ENCODE measurements around the gene DXO. TPM values are rescaled to one million over a fixed set of nuclear protein-coding genes. Genes with fewer than 3 reads are reported as not detected.
"Not testable (repeated sequence)": the region's sequence is repeated elsewhere in the genome, so short reads cannot be mapped to it uniquely, and the experiment has no call there.

The DXO gene
- total RNA-seq, 1 donor from 2014 or later, result 4.7 TPM

- Histone ChIP-seq H3K9me3 (ENCODE audit: control insufficient read depth in 3 of 3, low read length in 3 of 3) (no peaks in the 10 kb centered on the region), H3K36me3 (ENCODE audit: control insufficient read depth in 3 of 3, insufficient read depth in 3 of 3, low read length in 3 of 3) (no peaks in the 10 kb centered on the region), H3K4me3 (ENCODE audit: low read length in 3 of 3) (no peak overlapping the region), H3K27ac (ENCODE audit: low read depth, low read length) (no peak overlapping the region), H3K4me1 (ENCODE audit: control insufficient read depth in 3 of 3, insufficient read depth in 3 of 3, low read length in 3 of 3) (no peaks in the 10 kb centered on the region), H3K9ac (ENCODE audit: low read depth in 1 of 3, low read length in 3 of 3) (no peak overlapping the region), H3K27me3 (ENCODE audit: control insufficient read depth in 3 of 3, insufficient read depth in 3 of 3, low read length in 3 of 3) (peaks cover 0 to 6% (median 0%) of the 10 kb centered on the region in 3 donors)
Measured at GRCh38 chr6:31933537-31933936, 38.4 kb downstream of the DXO start.

GRCh38 chr6:31932137-31932536 is 39.8 kb downstream of the DXO start:
- not testable (repeated sequence) for H3K4me1 ChIP-seq (ENCODE audit: control insufficient read depth in 3 of 3, insufficient read depth in 3 of 3, low read length in 3 of 3); H3K27me3 ChIP-seq (ENCODE audit: control insufficient read depth in 3 of 3, insufficient read depth in 3 of 3, low read length in 3 of 3); H3K4me3 ChIP-seq (ENCODE audit: low read length in 3 of 3); H3K9me3 ChIP-seq (ENCODE audit: control insufficient read depth in 3 of 3, low read length in 3 of 3); H3K9ac ChIP-seq (ENCODE audit: low read depth in 1 of 3, low read length in 3 of 3); H3K27ac ChIP-seq (ENCODE audit: low read depth, low read length); H3K36me3 ChIP-seq (ENCODE audit: control insufficient read depth in 3 of 3, insufficient read depth in 3 of 3, low read length in 3 of 3)

GRCh38 chr6:31930962-31931361 is 41.0 kb downstream of the DXO start:
- H3K4me3 ChIP-seq (ENCODE audit: low read length in 3 of 3), result no peak overlapping the region
- H3K27ac ChIP-seq (ENCODE audit: low read depth, low read length), result no peak overlapping the region
- H3K27me3 ChIP-seq (ENCODE audit: control insufficient read depth in 3 of 3, insufficient read depth in 3 of 3, low read length in 3 of 3), result peaks cover 0 to 10% (median 3%) of the 10 kb centered on the region in 3 donors
- H3K9ac ChIP-seq (ENCODE audit: low read depth in 1 of 3, low read length in 3 of 3), result no peak overlapping the region
- H3K4me1 ChIP-seq (ENCODE audit: control insufficient read depth in 3 of 3, insufficient read depth in 3 of 3, low read length in 3 of 3), result no peaks in the 10 kb centered on the region
- H3K36me3 ChIP-seq (ENCODE audit: control insufficient read depth in 3 of 3, insufficient read depth in 3 of 3, low read length in 3 of 3), result no peaks in the 10 kb centered on the region
- no peaks in the 10 kb centered on the region for H3K9me3 ChIP-seq (ENCODE audit: control insufficient read depth in 3 of 3, low read length in 3 of 3)

GRCh38 chr6:31928672-31928939 is 43.3 kb downstream of the DXO start:
- no peaks in the 10 kb centered on the region for H3K36me3 ChIP-seq (ENCODE audit: control insufficient read depth in 3 of 3, insufficient read depth in 3 of 3, low read length in 3 of 3)
- H3K4me3 ChIP-seq (ENCODE audit: low read length in 3 of 3), result peak overlapping the region in 1 of 3 donors; percentile 14

GRCh38 chr6:31927863-31928671 is 43.9 kb downstream of the DXO start:
- no peaks in the 10 kb centered on the region for H3K4me1 ChIP-seq (ENCODE audit: control insufficient read depth in 3 of 3, insufficient read depth in 3 of 3, low read length in 3 of 3)
- H3K27me3 ChIP-seq (ENCODE audit: control insufficient read depth in 3 of 3, insufficient read depth in 3 of 3, low read length in 3 of 3), result peaks cover 0 to 10% (median 3%) of the 10 kb centered on the region in 3 donors
- H3K9me3 ChIP-seq (ENCODE audit: control insufficient read depth in 3 of 3, low read length in 3 of 3), result no peaks in the 10 kb centered on the region
- H3K36me3 ChIP-seq (ENCODE audit: control insufficient read depth in 3 of 3, insufficient read depth in 3 of 3, low read length in 3 of 3), result no peaks in the 10 kb centered on the region
- H3K27ac ChIP-seq (ENCODE audit: low read depth, low read length), result no peak overlapping the region
- peak overlapping the region in 2 of 3 donors; percentile 43 to 52 for H3K4me3 ChIP-seq (ENCODE audit: low read length in 3 of 3)
- peak overlapping the region in 2 of 3 donors; percentile 32 to 45 for H3K9ac ChIP-seq (ENCODE audit: low read depth in 1 of 3, low read length in 3 of 3)

More at GRCh38 chr6:31928672-31928939, 43.3 kb downstream of the DXO start:
- H3K4me1 ChIP-seq (ENCODE audit: control insufficient read depth in 3 of 3, insufficient read depth in 3 of 3, low read length in 3 of 3), result no peaks in the 10 kb centered on the region
- no peak overlapping the region for H3K9ac ChIP-seq (ENCODE audit: low read depth in 1 of 3, low read length in 3 of 3)
- peaks cover 0 to 10% (median 3%) of the 10 kb centered on the region in 3 donors for H3K27me3 ChIP-seq (ENCODE audit: control insufficient read depth in 3 of 3, insufficient read depth in 3 of 3, low read length in 3 of 3)
- no peak overlapping the region for H3K27ac ChIP-seq (ENCODE audit: low read depth, low read length)
- no peaks in the 10 kb centered on the region for H3K9me3 ChIP-seq (ENCODE audit: control insufficient read depth in 3 of 3, low read length in 3 of 3)

- H3K36me3 ChIP-seq (ENCODE audit: control insufficient read depth in 3 of 3, insufficient read depth in 3 of 3, low read length in 3 of 3), result no peaks in the 10 kb centered on the region
- H3K27me3 ChIP-seq (ENCODE audit: control insufficient read depth in 3 of 3, insufficient read depth in 3 of 3, low read length in 3 of 3), result peaks cover 0 to 10% (median 3%) of the 10 kb centered on the region in 3 donors
- H3K9ac ChIP-seq (ENCODE audit: low read depth in 1 of 3, low read length in 3 of 3), result peak within 1 kb of the TSS in 2 of 3 donors; percentile 32 to 45
- no peak within 1 kb of the TSS for H3K27ac ChIP-seq (ENCODE audit: low read depth, low read length)
- no peaks in the 10 kb centered on the region for H3K9me3 ChIP-seq (ENCODE audit: control insufficient read depth in 3 of 3, low read length in 3 of 3)
- H3K4me3 ChIP-seq (ENCODE audit: low read length in 3 of 3), result peak within 1 kb of the TSS in 2 of 3 donors; percentile 43 to 52
- no peaks in the 10 kb centered on the region for H3K4me1 ChIP-seq (ENCODE audit: control insufficient read depth in 3 of 3, insufficient read depth in 3 of 3, low read length in 3 of 3)
Measured at GRCh38 chr6:31927242-31927862, 44.6 kb downstream of the DXO start, which contains the start of gene C2. Gene C2 (plus strand): TSS chr6:31927717. CDS start chr6:31927753, 36 bp downstream.

GRCh38 chr6:31922942-31923341 is 49.0 kb downstream of the DXO start:
- Histone ChIP-seq H3K4me1 (ENCODE audit: control insufficient read depth in 3 of 3, insufficient read depth in 3 of 3, low read length in 3 of 3) (no peaks in the 10 kb centered on the region), H3K4me3 (ENCODE audit: low read length in 3 of 3) (no peak overlapping the region), H3K36me3 (ENCODE audit: control insufficient read depth in 3 of 3, insufficient read depth in 3 of 3, low read length in 3 of 3) (no peaks in the 10 kb centered on the region), H3K27ac (ENCODE audit: low read depth, low read length) (no peak overlapping the region), H3K27me3 (ENCODE audit: control insufficient read depth in 3 of 3, insufficient read depth in 3 of 3, low read length in 3 of 3) (no peaks in the 10 kb centered on the region), H3K9ac (ENCODE audit: low read depth in 1 of 3, low read length in 3 of 3) (no peak overlapping the region), H3K9me3 (ENCODE audit: control insufficient read depth in 3 of 3, low read length in 3 of 3) (no peaks in the 10 kb centered on the region)

- H3K9me3 ChIP-seq (ENCODE audit: control insufficient read depth in 3 of 3, low read length in 3 of 3), result no peaks in the 10 kb centered on the region
- no peaks in the 10 kb centered on the region for H3K27me3 ChIP-seq (ENCODE audit: control insufficient read depth in 3 of 3, insufficient read depth in 3 of 3, low read length in 3 of 3)
- no peaks in the 10 kb centered on the region for H3K4me1 ChIP-seq (ENCODE audit: control insufficient read depth in 3 of 3, insufficient read depth in 3 of 3, low read length in 3 of 3)
- no peaks in the 10 kb centered on the region for H3K36me3 ChIP-seq (ENCODE audit: control insufficient read depth in 3 of 3, insufficient read depth in 3 of 3, low read length in 3 of 3)
- no peak overlapping the region for H3K9ac ChIP-seq (ENCODE audit: low read depth in 1 of 3, low read length in 3 of 3)
- H3K27ac ChIP-seq (ENCODE audit: low read depth, low read length), result no peak overlapping the region
- H3K4me3 ChIP-seq (ENCODE audit: low read length in 3 of 3), result no peak overlapping the region
Measured at GRCh38 chr6:31920811-31921210, 51.1 kb downstream of the DXO start.

Data from skeletal muscle tissue (tissue), 4 donors.